Gastroesophageal sphincter (tissue), 3 donors: ENCODE results near the gene ADSS2.

Experiments
- CTCF ChIP-seq, 4 experiments: fragments of 200-600 bp in 2 of 4; fragments of 450-650 bp in 2 of 4; sonication (generic) in 1 of 4; IDR thresholded peaks; one replicate each; pipeline ENCODE4 v1.5.1; 2017 to 2019; ENCODE audit warnings: antibody characterized with exemption in 4 of 4, mild to moderate bottlenecking in 2 of 4, moderate library complexity in 2 of 4
- EP300 ChIP-seq: sonication (generic); formaldehyde crosslinking; IDR thresholded peaks from one replicate; pipeline ENCODE4 v1.6.1; 2017; ENCODE audit warnings: antibody characterized with exemption, mild to moderate bottlenecking
- POLR2AphosphoS5 ChIP-seq: sonication (generic); formaldehyde crosslinking; IDR thresholded peaks from one replicate; pipeline ENCODE4 v1.6.1; 2017; ENCODE audit warnings: antibody characterized with exemption

DNA sequence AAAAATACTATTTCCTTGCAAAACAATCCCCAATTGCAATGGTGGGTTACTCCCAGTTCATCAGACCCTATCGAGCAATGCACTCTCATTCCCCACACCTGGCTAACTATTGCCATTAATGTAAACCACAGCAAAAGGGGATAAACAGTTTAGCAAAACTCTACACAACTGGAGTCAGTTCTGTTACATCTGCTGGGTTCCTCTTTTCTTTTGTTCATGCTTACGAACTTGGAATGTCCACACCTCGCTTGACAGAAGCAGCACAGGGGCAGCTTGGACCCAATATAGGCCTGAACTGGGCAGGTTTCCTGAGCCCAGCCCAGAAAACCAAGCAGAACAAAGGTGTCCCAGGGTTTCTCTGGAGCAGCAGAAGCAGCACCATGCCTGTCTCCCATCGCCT lies 57.4 kb downstream of the ADSS2 start:
- TF ChIP-seq CTCF (IDR thresholded peaks at IDR 0.05) (no peak), POLR2AphosphoS5 (no peak), EP300 (no peak)
